ENCODE results near the gene SHE.
"Not testable (repeated sequence)": the region's sequence is repeated elsewhere in the genome, so short reads cannot be mapped to it uniquely, and the experiment has no call there.

- not testable (repeated sequence) for TF ChIP-seq POLR2A (IDR thresholded peaks at IDR 0.05; ENCODE audit: low read length); GATA1 (IDR thresholded peaks at IDR 0.05; ENCODE audit: low read depth, low read length)
Measured at GRCh38 chr1:154531950-154532349, 29.7 kb upstream of the SHE start.
